ENCODE measurements around the gene RPS27L.
"Not testable (repeated sequence)": the region's sequence is repeated elsewhere in the genome, so short reads cannot be mapped to it uniquely, and the experiment has no call there.

Gene RPS27L

GRCh38 chr15:63135281-63135680, 22.0 kb downstream of the RPS27L start:
- no peak for DNase-seq

DNA sequence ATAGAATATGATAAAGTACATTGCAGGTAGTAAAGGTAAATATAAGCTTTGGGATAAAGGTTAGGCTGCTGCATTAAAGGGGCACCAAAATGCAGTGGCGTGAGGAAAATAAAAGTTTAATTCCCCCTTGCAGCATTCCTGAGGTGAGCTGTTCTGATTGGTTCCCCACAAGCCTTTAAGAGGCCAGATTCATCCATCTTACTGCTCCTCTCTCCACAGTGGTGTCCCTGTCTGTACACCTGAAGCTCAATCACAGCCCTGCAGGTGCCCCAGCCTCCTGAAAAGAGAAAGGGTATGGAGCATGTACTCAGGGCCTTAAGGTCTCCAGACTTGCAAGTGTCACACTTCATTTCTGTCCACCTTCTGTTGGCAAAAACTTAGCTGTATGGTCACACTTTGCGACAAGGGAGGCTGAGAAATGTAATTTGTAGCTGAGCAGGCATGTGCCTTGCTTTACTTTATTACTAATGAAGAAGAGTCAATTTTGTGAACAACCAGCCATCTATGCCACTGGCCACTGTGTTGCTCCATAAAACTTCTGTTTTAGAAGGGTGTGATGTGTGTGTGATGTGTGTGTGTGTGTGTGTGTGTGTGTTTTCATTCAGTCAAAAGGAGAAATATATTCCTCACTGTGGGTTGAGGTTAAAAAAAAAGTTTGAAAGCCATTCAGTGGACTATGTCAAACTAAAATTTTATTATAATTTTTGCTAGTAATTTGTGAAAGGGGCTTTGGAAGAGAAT, 22.9 kb downstream of the RPS27L start:
- DNase-seq = no peak

- no peak for DNase-seq
Observed at GRCh38 chr15:63133786-63134185, 23.5 kb downstream of the RPS27L start.

DNA sequence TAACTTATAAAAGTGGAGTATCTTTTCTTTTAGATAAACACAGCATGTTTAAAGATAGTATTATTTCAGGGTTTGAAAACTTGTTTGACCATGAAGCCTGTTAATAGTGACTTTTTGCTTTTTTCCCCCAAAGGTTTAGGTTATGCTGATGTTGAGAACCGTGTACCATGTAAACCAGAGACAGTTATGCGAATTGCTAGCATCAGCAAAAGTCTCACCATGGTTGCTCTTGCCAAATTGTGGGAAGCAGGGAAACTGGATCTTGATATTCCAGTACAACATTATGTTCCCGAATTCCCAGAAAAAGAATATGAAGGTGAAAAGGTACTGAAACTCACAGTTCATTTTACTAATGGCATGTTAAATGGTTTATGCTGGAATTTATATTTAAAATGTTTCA, 30.6 kb downstream of the RPS27L start:
- no peak for DNase-seq

- no peak for DNase-seq
Observed at GRCh38 chr15:63124506-63124905, 32.8 kb downstream of the RPS27L start.

DNA sequence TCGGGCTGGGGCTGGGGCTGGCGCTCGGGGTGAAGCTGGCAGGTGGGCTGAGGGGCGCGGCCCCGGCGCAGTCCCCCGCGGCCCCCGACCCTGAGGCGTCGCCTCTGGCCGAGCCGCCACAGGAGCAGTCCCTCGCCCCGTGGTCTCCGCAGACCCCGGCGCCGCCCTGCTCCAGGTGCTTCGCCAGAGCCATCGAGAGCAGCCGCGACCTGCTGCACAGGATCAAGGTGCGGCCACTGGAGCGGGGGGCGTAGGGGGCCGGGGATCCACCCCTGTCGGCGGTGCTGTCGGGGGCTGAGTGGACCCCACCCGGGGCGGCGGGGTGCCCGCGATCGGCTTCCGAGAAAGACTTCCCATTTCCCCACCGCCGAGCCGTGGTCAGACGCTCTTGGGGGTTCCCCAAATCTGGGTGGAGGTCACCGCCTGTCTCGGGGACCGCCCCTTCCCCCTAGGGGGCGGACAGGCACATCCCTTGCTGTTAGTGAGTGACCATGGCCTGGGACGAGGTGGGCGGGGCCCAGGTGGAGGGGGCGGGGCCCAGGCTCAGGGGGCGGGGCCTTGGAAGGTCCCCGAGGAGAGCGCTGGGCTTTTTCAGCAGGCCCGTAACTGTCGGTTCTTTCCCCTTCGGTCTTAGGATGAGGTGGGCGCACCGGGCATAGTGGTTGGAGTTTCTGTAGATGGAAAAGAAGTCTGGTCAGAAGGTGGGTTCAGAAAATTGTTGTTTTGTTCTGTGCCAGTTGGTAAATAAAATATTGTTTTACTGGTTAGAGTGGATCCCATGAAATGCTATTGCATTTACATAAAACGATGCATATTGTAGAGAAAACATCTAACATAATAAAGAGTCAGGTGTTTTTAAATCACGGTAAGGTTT, 35.0 kb downstream of the RPS27L start:
- peak; percentile 28 for DNase-seq

DNA sequence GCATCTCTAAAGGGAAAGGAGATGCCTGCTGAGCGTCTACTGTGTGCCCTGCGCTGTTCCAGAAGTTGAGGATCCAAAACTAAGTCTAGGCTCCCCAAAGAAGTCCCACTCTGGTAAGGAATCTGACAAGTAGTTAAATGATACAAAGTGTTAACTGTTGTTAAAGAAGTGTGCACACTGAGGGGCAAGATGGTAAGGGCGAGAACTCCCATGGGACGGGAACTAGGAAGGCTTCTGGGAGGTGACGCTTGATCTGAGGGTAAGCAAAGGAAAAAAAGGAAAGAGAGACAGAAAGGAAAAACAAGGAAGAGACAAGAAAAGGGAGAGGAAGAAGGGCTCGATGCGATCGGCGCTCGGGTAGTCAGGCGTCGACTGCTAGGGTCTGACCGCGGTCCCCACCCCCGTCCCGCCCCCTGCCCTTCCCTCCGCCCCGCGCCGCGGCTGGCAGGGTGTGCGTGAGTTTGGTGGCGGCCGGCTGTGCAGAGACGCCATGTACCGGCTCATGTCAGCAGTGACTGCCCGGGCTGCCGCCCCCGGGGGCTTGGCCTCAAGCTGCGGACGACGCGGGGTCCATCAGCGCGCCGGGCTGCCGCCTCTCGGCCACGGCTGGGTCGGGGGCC, 35.8 kb downstream of the RPS27L start, which contains the start of gene LACTB:
Gene LACTB, plus strand, starts transcription at position 480 of the 620 bp plus-strand sequence. Its CDS starts 11 bp downstream, at position 491.
- DNase-seq = peak; percentile 73

DNA sequence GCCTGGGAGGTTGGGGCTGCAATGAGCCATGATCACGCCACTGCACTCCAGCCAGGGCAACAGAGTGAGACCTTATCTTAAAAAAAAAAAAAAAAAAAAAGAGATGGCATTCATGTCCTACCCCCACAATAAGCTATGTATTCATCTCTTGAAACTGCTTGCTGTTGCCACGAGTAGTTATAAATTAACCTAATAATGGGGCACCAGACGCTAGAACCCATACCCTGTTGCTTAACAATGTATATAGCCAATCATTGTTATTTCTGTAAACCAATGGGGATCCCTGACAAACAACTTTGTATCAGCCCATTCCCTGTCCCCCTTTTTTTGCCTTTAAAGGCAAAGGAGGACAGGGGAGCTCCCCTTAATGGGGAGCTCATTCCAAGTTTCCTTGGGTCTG, 38.4 kb downstream of the RPS27L start:
- no peak for DNase-seq

DNA sequence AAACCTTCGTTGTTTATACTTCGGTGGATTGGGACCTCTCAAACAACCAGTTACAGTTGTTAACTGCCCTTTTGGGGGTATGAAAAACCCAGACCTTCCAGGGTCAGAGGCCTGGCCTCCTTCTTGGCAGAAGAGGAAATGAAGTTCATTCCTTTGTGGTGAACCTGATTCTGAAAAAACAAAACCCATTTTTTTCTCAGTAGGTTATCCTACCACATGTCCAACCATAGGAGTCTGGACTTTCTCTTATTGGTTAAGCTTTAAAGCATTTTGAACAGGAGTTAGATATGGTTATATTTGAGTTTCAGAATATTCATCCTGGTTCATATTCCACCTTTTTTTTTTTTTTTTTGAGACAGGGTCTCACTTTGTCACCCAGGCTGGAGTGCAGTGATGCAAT, 42.8 kb downstream of the RPS27L start:
- no peak for DNase-seq

DNA sequence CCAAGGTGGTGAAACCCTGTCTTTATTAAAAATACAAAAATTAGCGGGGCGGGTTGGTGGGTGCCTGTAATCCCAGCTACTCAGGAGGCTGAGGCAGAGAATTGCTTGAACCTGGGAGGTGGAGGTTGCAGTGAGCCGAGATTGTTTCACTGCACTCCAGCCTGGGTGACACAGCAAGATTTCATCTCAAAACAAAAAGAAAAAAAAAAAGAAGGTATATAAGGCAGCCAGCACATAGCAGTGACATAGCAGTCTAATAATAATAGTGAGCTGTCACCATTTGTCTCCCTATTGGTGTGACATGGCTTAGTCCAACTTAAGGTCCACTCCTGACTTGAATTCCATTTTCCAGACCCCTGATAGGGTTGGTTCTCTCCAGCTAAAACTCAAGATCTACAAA, 44.4 kb downstream of the RPS27L start:
- DNase-seq = no peak

DNA sequence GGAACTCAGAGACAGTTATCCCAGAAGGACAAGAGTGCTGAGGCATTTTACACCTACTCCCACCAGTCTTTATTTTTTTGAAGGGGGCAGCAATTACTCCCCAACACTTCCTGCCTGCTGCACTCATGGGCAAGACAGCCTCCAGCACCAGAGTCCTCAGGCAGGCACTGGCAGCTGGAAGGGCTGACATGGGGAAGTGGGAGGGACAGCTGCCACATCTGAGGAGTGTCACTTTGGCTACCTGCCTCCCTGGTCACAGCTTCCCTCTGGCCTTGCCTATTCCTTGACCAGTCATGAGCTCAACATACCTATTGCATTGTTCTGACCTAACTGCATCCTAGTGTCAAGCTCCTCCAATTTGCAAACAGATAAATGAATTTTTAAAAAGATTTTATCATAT, 45.8 kb downstream of the RPS27L start:
- DNase-seq = no peak

GRCh38 chr15:63110428-63111026, 46.8 kb downstream of the RPS27L start:
- DNase-seq = no peak

GRCh38 chr15:63109920-63110319, 47.4 kb downstream of the RPS27L start:
- DNase-seq = no peak

- no peak for DNase-seq
Observed at GRCh38 chr15:63109498-63109897, 47.8 kb downstream of the RPS27L start.

DNA sequence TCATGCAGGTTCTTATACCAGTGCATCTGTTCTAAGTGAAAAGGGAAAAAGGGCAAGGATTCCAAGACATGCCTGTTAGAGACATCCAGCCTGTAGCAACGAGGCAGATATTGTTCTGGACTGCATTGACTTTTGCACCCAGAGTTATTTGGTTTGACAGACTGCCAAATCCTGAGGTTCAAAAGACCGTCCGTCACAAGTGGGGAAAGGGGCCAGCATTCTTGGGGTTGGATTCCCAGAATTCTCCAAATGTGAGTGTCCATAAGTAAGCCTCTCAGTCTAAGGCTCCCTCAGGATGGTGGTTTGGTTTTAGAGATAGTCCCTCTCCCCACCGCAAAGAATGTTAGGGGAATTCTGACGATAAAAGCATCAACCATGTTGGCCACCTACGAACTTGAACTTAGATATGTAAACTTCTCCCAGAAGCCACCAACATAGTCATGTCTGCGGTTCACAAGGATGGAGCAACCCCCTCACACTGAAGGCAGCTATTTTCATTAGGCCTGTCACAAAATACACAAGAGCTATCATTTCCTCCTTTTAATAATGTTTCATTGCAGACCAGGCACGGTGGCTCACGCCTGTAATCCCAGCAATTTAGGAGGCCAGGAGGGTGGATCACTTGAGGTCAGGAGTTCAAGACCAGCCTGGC, 49.3 kb downstream of the RPS27L start:
- no peak for DNase-seq

- not testable (repeated sequence) for DNase-seq
Observed at GRCh38 chr15:63105354-63105753, 51.9 kb downstream of the RPS27L start.

DNA sequence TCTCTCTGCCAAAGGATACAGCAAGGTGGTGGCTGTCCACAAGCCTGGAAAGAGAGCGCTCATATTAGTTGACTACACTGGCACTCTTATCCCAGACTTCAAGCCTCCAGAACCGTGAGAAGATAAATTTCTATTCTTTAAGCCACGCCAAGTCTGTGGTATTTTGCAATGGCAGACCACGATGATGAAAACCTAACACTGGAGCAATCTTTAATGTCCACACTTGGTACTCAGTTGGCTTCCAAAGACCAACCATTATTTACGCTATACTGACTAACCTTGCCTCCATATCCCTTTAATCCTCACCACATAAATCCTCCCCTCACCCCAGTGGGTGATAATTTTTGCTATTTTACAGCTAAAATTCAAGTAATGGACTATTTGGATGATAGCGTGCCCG, 52.5 kb downstream of the RPS27L start:
- DNase-seq = no peak

- DNase-seq = no peak
Observed at GRCh38 chr15:63103416-63103815, 53.9 kb downstream of the RPS27L start.

- not testable (repeated sequence) for DNase-seq
Observed at GRCh38 chr15:63099581-63099980, 57.7 kb downstream of the RPS27L start.

DNA sequence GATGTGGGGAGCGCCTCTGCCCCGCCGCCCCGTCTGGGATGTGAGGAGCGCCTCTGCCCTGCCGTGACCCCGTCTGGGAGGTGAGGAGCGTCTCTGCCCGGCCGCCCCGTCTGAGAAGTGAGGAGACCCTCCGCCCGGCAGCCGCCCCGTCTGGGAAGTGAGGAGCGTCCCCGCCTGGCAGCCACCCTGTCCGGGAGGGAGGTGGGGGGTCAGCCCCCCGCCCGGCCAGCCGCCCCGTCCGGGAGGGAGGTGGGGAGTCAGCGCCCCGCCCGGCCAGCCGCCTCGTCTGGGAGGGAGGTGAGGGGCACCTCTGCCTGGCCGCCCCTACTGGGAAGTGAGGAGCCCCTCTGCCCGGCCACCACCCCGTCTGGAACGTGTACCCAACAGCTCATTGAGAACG, 58.4 kb downstream of the RPS27L start:
- DNase-seq = not testable (repeated sequence)
